PFSK-1 (cell line): ENCODE measurements around the gene AMDHD2.

Experiments
- FOXP2 ChIP-seq: optimal IDR thresholded peaks from 2 replicates; pipeline ENCODE3; 2011; ENCODE audit warnings: borderline replicate concordance, control low read depth, inconsistent platforms; ENCODE audit not compliant: insufficient read depth; ENCODE audit errors: extremely low read length, extremely low read depth
- POLR2AphosphoS5 ChIP-seq: IDR thresholded peaks from 2 replicates; pipeline ENCODE4 v1.6.1; 2012; ENCODE audit warnings: low read depth, mild to moderate bottlenecking, control low read depth, low read length, moderate library complexity
- REST ChIP-seq, 2 experiments: IDR thresholded peaks; 2 replicates each; pipeline versions ENCODE4 v1.6.1 to v1.8.0; 2011 to 2012; ENCODE audit warnings: low read depth in 2 of 2, low read length in 2 of 2, control low read depth in 1 of 2, inconsistent platforms in 1 of 2, mild to moderate bottlenecking in 1 of 2, moderate library complexity in 1 of 2; ENCODE audit not compliant: insufficient read depth in 1 of 2
- SIN3A ChIP-seq: IDR thresholded peaks from 2 replicates; pipeline ENCODE4 v1.6.1; 2012; ENCODE audit warnings: mild to moderate bottlenecking, low read length, moderate library complexity, borderline replicate concordance; ENCODE audit not compliant: insufficient read depth
- TAF1 ChIP-seq: IDR thresholded peaks from 2 replicates; pipeline ENCODE4 v1.6.1; 2012; ENCODE audit warnings: low read length, control low read depth, borderline replicate concordance; ENCODE audit not compliant: insufficient read depth

The AMDHD2 gene

GRCh38 chr16:2486645-2487516 lies 33.3 kb upstream of the AMDHD2 start:
- TF ChIP-seq REST (IDR thresholded peaks at IDR 0.05; ENCODE audit: insufficient read depth in 1 of 2, low read depth in 2 of 2, low read length in 2 of 2) (no peak), SIN3A (no peak), TAF1 (no peak), POLR2AphosphoS5 (no peak), FOXP2 (no peak)

- TF ChIP-seq FOXP2 = no peak
- no peak for TF ChIP-seq REST (IDR thresholded peaks at IDR 0.05; ENCODE audit: insufficient read depth in 1 of 2, low read depth in 2 of 2, low read length in 2 of 2)
- TF ChIP-seq SIN3A = no peak
- TF ChIP-seq POLR2AphosphoS5 = no peak
- no peak for TF ChIP-seq TAF1
Measured at GRCh38 chr16:2487517-2487842, 32.7 kb upstream of the AMDHD2 start.

GRCh38 chr16:2487903-2488531 lies 32.2 kb upstream of the AMDHD2 start:
- TF ChIP-seq SIN3A (no peak), POLR2AphosphoS5 (no peak), FOXP2 (no peak), REST (IDR thresholded peaks at IDR 0.05; ENCODE audit: insufficient read depth in 1 of 2, low read depth in 2 of 2, low read length in 2 of 2) (no peak), TAF1 (no peak)

- TF ChIP-seq REST (IDR thresholded peaks at IDR 0.05; ENCODE audit: insufficient read depth in 1 of 2, low read depth in 2 of 2, low read length in 2 of 2) (no peak), FOXP2 (no peak), TAF1 (no peak), SIN3A (no peak), POLR2AphosphoS5 (no peak)
Measured at GRCh38 chr16:2489581-2489980, 30.6 kb upstream of the AMDHD2 start.
